GM12801 (cell line): ENCODE results near the gene PPP5C.

Source experiments
- CTCF ChIP-seq: IDR thresholded peaks from one replicate; pipeline ENCODE4 v1.5.1; 2011; ENCODE audit warnings: control low read depth; ENCODE audit not compliant: insufficient read length; ENCODE audit errors: extremely low read depth

The PPP5C gene

GRCh38 chr19:46303691-46304397 lies 43.0 kb upstream of the PPP5C start:
- TF ChIP-seq CTCF = no peak

- no peak for TF ChIP-seq CTCF
These were observed 40.4 kb upstream of the PPP5C start for GRCh38 chr19:46306501-46306900.

GRCh38 chr19:46308510-46308909 lies 38.4 kb upstream of the PPP5C start:
- no peak for TF ChIP-seq CTCF

GRCh38 chr19:46309056-46309455 lies 37.8 kb upstream of the PPP5C start:
- TF ChIP-seq CTCF = no peak

- TF ChIP-seq CTCF = no peak
These were observed 35.4 kb upstream of the PPP5C start for GRCh38 chr19:46311444-46311843.

GRCh38 chr19:46317339-46317738 lies 29.5 kb upstream of the PPP5C start:
- no peak for TF ChIP-seq CTCF

GRCh38 chr19:46319613-46320012 lies 27.3 kb upstream of the PPP5C start:
- no peak for TF ChIP-seq CTCF

GRCh38 chr19:46320559-46320958 lies 26.3 kb upstream of the PPP5C start:
- TF ChIP-seq CTCF = no peak
